GM18507 (cell line): ENCODE measurements around the gene AKAP13.
"Not testable (repeated sequence)": the region's sequence is repeated elsewhere in the genome, so short reads cannot be mapped to it uniquely, and the experiment has no call there.

ENCODE experiments used
- DNase-seq: peaks from one replicate; pipeline ENCODE4 v3.0.0; 2011; ENCODE audit warnings: low read depth; ENCODE audit not compliant: insufficient read length; ENCODE audit errors: extremely low spot score
- FAIRE-seq: peaks from 2 replicates; lab custom pipeline; 2011; peaks lifted over from hg19 to GRCh38; lab: Jason Lieb, UNC

Gene AKAP13

DNA sequence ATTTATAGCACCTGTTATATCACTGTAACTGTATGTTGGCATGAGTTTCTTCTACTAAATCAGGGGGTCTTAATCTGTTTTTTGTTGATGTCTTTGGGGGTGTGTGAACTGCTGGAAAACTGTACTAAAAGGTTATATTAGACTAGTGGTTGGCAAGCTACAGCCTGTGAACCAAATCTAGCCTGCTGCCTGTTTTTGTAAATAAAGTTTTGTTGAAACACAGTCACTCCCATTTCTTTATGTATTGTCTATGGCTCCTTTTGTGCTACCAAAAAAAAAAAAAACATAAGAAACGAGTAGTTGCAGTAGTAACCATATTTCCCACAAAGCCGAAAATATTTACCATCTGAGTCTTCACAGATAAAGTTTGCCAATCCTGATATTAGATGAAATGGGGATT is 126.7 kb downstream of the AKAP13 start:
- no peak for DNase-seq
- FAIRE-seq, result no peak

DNA sequence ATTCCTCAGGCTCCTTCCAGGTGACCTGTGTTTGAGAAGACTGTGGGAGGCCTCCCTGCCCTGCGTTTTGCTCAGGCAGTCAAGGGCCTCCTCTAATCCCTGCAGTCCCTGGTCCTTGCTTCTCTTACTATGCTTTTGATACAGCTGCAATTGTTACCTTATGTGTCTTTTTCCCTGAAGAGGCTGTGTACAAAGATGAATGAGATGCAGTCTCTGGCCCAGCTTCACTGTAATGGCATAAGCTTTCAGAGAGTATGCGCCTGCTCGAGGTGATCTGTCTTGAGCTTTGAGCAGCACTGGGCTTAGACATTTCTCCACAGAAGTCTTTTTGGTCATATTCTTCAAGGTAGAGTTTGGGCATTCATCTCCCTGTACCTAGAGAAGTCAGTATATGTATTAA is 129.6 kb downstream of the AKAP13 start:
- no peak for FAIRE-seq

DNA sequence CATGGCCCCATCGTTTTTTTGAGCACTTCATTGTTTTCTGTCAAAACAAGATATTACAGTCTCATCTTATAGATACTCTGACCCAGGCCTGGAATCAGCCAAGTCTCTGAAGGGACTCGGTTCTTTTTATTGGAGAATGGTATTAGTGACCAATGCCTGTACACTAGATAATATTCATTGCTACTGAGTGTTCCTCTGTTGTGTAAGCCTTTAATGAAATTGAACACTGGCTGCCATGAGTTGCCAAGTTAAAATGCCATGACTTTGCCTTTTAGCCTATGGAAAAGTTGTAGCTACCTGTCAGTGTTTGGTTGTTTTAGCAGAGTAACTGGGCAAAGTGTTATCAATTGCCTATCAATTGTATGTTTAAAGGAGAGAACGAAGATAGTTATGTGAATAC is 134.0 kb downstream of the AKAP13 start:
- no peak for FAIRE-seq
- no peak for DNase-seq

More for the DNA sequence above, 129.6 kb downstream of the AKAP13 start:
- DNase-seq, result no peak

DNA sequence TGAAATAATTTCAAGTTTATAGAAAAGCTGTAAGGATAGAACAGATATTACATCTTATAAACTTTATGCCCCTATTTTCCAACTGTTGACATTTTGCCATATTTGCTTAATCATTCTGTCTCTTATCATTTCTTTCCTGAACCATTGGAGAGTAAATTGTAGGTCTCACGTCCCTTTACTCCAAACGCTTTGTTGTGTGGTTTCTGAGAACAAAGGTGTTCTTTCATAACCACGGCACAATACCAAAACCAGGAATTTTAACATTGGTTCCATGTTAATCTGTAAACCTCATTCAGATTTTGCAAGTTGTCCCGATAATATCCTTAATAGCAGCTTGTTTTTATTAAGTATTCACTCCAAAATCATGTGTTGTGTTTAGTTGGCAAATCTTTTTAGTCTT is 134.8 kb downstream of the AKAP13 start:
- FAIRE-seq (no peak), DNase-seq (no peak)

DNA sequence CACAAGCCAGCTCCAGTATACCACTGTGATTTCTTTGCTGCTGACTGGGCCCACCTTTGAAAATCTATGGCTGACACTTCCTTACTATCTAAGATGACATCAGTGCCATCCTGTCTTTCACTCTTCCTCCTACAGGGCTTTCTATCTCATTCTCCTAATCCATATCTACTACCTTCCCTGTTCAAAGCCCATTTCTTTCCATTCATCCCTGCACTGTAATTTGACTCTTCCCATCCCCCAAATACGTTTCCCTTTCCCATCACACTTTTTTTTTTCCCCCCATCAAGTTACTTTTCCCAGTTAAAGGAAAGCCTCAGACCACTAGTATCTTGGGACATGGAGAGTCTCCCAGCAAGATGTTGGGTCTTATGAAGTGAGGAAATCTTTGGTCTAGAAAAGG is 136.7 kb downstream of the AKAP13 start:
- DNase-seq (no peak), FAIRE-seq (no peak)

DNA sequence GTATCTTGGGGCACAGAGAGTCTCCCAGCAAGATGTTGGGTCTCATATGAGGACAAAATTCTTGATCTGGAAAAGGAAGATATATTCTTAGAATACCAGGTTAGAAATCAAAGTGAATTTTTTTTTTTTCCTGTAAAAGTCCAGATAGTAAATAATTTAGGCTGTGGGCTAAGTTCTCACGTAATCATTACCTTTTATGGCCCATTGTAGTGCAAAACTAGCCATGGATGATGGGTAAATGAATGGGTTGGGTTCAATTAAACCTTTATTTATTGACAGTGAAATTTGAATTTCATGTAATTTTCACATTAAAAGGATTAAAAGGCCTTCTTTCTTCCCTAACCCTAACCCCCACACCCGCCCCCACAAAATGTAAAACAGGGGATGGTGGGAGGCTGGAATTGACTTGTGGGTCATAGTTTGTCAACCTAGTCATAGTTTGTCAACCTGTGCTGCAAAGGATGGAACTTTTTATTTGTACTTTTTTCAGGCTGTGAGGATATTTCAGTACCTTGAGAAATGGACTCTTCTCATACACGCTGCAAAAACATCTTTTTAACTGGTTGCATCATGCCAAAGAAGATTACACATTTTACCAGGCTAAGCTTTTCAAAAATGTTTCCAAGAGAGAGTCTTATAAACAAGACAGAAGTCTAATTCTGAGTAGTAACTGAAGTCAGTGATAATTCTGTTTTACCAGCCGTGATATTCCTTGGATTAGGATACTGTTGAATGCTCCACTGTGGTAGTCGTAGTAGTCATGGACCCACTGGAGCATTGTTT is 138.8 kb downstream of the AKAP13 start:
- DNase-seq (no peak), FAIRE-seq (no peak)

DNA sequence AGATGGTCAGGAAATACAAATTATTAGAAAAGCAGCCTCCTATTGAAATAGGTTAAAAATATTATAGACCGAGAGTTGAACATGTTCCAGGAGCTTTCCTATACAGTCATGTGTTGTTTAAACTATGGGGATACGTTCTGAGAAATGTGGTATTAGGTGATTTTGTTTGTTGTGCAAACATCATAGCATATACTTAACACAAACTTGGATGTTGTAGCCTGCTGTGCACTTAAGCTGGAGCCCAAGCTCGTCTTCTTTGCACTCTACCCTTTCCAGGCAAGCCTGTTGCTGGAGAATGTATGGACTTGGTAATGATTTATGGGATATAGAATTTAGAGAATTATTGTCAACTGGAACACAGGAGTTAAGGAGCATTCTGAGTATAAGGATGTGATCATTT is 140.2 kb downstream of the AKAP13 start:
- DNase-seq (no peak), FAIRE-seq (no peak)

DNA sequence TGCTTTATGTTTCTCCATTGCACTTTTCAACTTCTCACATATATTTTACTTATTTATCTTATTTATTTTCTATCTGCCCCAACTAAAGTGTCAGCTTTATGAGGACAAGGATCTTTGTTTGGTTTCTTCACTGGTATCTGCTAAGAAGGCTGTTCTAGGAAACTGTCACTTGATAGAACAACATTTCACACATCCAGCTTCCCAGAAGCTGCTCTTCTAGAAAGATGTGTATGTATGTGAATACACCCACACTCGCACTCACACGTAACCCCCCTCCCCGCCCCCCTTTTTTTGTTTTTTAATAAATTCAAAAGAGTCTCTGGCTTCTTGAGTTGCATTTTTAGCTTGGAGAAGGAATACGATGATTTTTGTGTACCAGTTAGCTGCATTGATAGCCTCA is 143.1 kb downstream of the AKAP13 start:
- DNase-seq (no peak), FAIRE-seq (no peak)

- FAIRE-seq, result peak; percentile 12
Measured at GRCh38 chr15:85525755-85526154, 145.4 kb downstream of the AKAP13 start.

GRCh38 chr15:85527895-85528294 is 147.5 kb downstream of the AKAP13 start:
- no peak for DNase-seq
- FAIRE-seq, result no peak

More at GRCh38 chr15:85525755-85526154, 145.4 kb downstream of the AKAP13 start:
- DNase-seq, result no peak

DNA sequence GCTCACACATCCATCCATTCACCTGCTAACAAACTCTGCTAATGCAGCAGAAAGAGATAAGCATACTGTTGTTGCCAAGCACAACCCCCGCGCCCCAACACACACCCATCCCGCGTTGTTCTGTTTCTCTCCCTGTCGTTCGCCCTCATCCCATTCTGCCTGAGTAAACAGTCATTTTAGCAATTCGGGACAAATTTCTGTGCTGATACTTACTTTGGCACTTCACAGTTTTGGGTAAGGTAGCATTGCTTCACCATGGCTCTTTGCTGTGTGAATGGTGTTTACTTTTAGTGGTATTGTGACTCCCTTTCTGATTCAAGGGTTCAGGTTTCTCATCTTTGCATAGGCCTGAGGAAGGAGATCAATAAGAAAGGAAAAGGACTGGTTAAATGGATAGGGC is 149.7 kb downstream of the AKAP13 start:
- FAIRE-seq (no peak), DNase-seq (no peak)

DNA sequence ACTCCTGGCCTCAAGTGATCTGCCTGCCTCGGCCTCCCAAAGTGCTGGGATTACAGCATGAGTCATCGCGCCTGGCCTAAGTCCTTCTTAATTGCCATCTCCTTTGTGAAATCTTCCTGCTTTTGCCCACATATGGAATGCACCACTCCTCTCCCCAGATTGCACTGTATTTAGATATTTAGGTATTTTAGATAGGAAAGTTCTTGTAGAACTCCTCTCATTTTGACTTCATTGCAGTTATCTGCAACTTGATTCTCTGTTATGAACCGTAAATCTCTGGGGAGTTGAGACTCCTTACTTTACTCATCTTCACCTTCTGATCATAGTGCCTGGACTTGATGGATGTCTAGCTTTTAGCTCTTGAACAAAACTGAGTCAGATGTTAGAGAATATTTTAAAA is 150.7 kb downstream of the AKAP13 start:
- DNase-seq (no peak), FAIRE-seq (no peak)

DNA sequence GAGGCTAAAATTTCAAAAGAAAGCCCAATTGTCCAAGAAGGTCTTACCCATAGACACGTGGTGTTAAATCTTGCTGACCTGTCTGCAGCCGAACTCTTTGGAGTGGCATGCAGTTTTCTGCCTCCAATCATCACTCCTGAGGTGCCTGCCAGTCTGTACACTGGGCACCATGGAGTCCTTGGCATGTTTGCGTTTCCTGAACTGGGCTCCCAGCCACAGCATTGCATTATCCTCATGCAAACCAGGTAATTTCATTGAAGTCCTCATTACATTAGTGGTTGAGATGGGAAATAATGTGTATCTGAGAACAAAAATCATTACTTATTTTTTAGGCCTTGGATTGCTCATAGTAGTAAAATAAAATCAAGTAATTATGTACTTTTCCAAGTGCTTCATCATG is 152.3 kb downstream of the AKAP13 start:
- DNase-seq (no peak), FAIRE-seq (no peak)

- peak; percentile 90 for FAIRE-seq
- no peak for DNase-seq
Measured at GRCh38 chr15:85534031-85534430, 153.6 kb downstream of the AKAP13 start.

GRCh38 chr15:85535533-85536330 is 155.3 kb downstream of the AKAP13 start:
- not testable (repeated sequence) for FAIRE-seq, DNase-seq

DNA sequence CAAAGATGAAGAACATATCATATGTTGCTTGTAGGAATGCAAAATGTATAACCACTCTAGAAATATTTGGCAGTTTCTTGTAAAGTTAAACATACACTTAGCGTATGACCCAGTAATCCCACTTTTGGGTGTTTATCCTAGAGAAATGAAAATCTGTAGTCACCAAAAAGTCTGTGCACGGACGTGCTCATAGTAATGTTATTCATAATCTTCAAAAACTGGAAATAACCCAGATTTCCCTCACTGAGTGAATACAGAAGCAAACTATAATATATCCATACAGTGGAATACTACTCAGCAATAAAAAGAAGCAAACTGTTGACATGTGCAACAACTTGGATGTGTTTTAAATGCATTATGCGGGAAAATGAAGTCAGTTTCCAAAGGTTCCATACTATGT is 155.9 kb downstream of the AKAP13 start:
- no peak for FAIRE-seq
- DNase-seq, result no peak

GRCh38 chr15:85539491-85539890 is 159.1 kb downstream of the AKAP13 start:
- DNase-seq (no peak), FAIRE-seq (no peak)

DNA sequence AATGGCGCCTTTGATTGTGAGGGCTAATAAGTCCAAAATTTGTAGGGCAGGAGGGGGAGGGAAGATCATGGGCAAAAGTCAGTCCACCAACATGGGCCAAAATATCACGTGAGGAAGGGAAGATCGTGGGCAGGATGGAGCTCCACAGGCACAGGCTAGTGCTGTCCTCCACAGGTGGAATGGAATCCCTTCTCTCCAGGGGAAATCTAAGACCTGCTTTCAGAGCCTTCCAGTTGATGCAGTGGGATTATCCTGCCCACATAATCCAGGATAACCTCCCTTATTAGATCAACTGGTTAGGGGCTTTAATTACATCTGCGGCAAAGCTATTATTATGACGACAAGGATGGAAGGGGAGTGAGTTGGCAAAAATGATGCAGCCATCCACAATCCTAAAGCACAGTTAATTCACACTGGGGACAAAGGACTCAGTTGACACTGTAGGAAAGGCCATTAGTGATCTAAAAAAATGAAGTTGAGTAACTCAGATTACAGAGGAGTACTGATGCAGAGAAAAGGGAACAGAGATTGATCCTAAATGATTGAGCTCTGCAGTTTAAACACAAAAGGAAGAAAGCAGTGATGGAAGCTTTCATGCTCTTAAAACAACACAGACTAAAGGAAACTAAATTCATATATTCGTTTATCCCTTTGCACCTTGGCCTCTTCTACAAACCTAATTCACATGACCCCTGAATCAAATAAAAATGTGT is 159.8 kb downstream of the AKAP13 start:
- FAIRE-seq (no peak), DNase-seq (no peak)

DNA sequence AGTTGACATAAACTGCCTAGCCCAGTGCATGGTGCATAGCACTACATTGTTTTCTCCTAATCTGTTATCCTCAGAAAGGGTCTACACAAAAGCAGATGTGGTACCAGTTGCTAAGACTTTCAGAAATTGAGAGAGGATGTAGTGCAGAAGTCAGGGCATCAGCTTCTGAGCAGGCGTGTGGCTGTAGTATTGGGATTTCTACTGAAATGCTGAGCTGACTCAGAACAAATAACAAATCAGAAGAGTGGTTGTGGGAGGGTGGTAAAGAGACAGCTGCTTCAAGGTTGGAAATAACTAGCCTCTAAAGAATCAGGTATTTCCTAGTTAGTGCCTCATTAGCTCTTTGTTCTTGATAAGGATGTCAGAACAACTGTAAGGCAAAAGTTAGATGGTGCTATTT is 161.3 kb downstream of the AKAP13 start:
- FAIRE-seq (no peak), DNase-seq (no peak)

DNA sequence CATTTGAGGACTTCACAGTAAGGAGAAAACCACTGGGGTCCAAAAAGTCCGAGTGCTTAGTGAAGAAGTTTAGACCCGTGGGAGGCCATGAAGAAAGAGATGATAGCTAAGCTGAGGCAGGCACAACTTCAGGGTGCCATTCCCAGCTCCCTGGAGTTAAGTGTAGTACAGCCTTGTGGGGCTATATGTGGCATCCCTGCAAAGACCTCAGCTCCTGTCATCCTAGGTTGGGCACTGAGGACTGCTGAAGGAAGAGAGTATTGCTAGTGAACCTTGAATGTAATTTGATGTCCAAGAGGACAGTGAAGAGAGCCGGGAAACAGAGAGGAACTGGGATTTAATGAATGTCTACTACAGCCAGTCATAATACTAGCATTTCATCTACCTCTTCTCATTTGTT is 162.1 kb downstream of the AKAP13 start:
- DNase-seq (no peak), FAIRE-seq (no peak)
